H9 (cell line): ENCODE measurements around the gene CSDE1. TPM values are rescaled to one million over a fixed set of nuclear protein-coding genes. Genes with fewer than 3 reads are reported as not detected.

Experiments used
- DNase-seq: peaks from one replicate; pipeline ENCODE4 v3.0.0-alpha.2; 2017
- H2AFZ ChIP-seq: one replicate; pipeline ENCODE4 v1.6.1; 2013; ENCODE audit warnings: mild to moderate bottlenecking, low read length, control low read depth, moderate library complexity
- H2AK5ac ChIP-seq: 2 replicates; pipeline ENCODE4 v1.6.1; 2013; ENCODE audit warnings: low read length, control low read depth, mixed read lengths; ENCODE audit not compliant: insufficient read length
- H2BK120ac ChIP-seq: one replicate; pipeline ENCODE4 v1.6.1; 2013; ENCODE audit warnings: low read depth, mild to moderate bottlenecking, low read length, control low read depth, inconsistent platforms; ENCODE audit not compliant: poor library complexity, severe bottlenecking
- H2BK12ac ChIP-seq: 2 replicates; pipeline ENCODE4 v1.6.1; 2013; ENCODE audit warnings: low read length, control low read depth, mixed read lengths, low read depth; ENCODE audit not compliant: insufficient read length
- H2BK15ac ChIP-seq: 2 replicates; pipeline ENCODE4 v1.6.1; 2013; ENCODE audit warnings: low read depth, low read length, control low read depth
- H2BK20ac ChIP-seq: one replicate; pipeline ENCODE4 v1.6.1; 2013; ENCODE audit warnings: low read depth, mild to moderate bottlenecking, low read length, control low read depth, inconsistent platforms; ENCODE audit not compliant: poor library complexity, severe bottlenecking
- H2BK5ac ChIP-seq: 2 replicates; pipeline ENCODE4 v1.6.1; 2013; ENCODE audit warnings: low read length, control low read depth, mixed read lengths; ENCODE audit not compliant: insufficient read length
- H3K14ac ChIP-seq: 2 replicates; pipeline ENCODE4 v1.6.1; 2013; ENCODE audit warnings: low read length, control low read depth; ENCODE audit not compliant: insufficient read depth
- H3K18ac ChIP-seq: 2 replicates; pipeline ENCODE4 v1.6.1; 2013; ENCODE audit warnings: low read depth, mild to moderate bottlenecking, mixed read lengths, low read length, control low read depth; ENCODE audit not compliant: insufficient read length
- H3K23ac ChIP-seq: 2 replicates; pipeline ENCODE4 v1.6.1; 2013; ENCODE audit warnings: low read length, control low read depth, mixed read lengths, low read depth; ENCODE audit not compliant: insufficient read length
- H3K23me2 ChIP-seq: 2 replicates; pipeline ENCODE4 v1.6.1; 2013; ENCODE audit warnings: low read depth, mild to moderate bottlenecking, mixed read lengths, low read length, control low read depth; ENCODE audit not compliant: insufficient read length, poor library complexity, severe bottlenecking
- H3K27ac ChIP-seq: 2 replicates; pipeline ENCODE4 v1.5.1; 2013; ENCODE audit warnings: low read length, control low read depth, mixed read lengths, low read depth; ENCODE audit not compliant: insufficient read length
- H3K27me3 ChIP-seq: 2 replicates; pipeline ENCODE4 v1.6.1; 2013; ENCODE audit warnings: low read length, control low read depth, inconsistent platforms; ENCODE audit not compliant: insufficient read depth
- H3K4ac ChIP-seq: 2 replicates; pipeline ENCODE4 v1.6.1; 2013; ENCODE audit warnings: low read depth, mild to moderate bottlenecking, control low read depth, inconsistent platforms, low read length, moderate library complexity
- H3K4me1 ChIP-seq: 2 replicates; pipeline ENCODE4 v1.6.1; 2013; ENCODE audit warnings: low read length, control low read depth, inconsistent platforms; ENCODE audit not compliant: insufficient read depth
- H3K4me2 ChIP-seq: 2 replicates; pipeline ENCODE4 v1.6.1; 2013; ENCODE audit warnings: low read length, control low read depth, mixed read lengths; ENCODE audit not compliant: insufficient read length, insufficient read depth
- H3K56ac ChIP-seq: 2 replicates; pipeline ENCODE4 v1.6.1; 2013; ENCODE audit warnings: low read depth, mild to moderate bottlenecking, mixed read lengths, low read length, control low read depth; ENCODE audit not compliant: insufficient read length
- H3K79me1 ChIP-seq: 2 replicates; pipeline ENCODE4 v1.6.1; 2013; ENCODE audit warnings: low read depth, mild to moderate bottlenecking, moderate library complexity, low read length, control low read depth, inconsistent platforms; ENCODE audit not compliant: insufficient read depth, poor library complexity, severe bottlenecking
- H3K79me2 ChIP-seq: 2 replicates; pipeline ENCODE4 v1.6.1; 2013; ENCODE audit warnings: low read length, control low read depth, inconsistent platforms; ENCODE audit not compliant: insufficient read depth
- H3K9ac ChIP-seq: 2 replicates; pipeline ENCODE4 v1.6.1; 2013; ENCODE audit warnings: low read length, control low read depth, mixed read lengths; ENCODE audit not compliant: insufficient read length; ENCODE audit errors: extremely low read depth
- H3K9me3 ChIP-seq: one replicate; pipeline ENCODE4 v1.6.1; 2013; ENCODE audit warnings: low read depth, low read length, inconsistent platforms; ENCODE audit not compliant: control insufficient read depth
- H3T11ph ChIP-seq: one replicate; pipeline ENCODE4 v1.6.1; 2013; ENCODE audit warnings: mild to moderate bottlenecking, low read length, control low read depth, inconsistent platforms
- H4K20me1 ChIP-seq: one replicate; pipeline ENCODE4 v1.6.1; 2013; ENCODE audit not compliant: control insufficient read depth, insufficient read length, insufficient read depth
- H4K5ac ChIP-seq: 2 replicates; pipeline ENCODE4 v1.6.1; 2013; ENCODE audit warnings: low read depth, mild to moderate bottlenecking, mixed read lengths, low read length, control low read depth; ENCODE audit not compliant: insufficient read length
- H4K8ac ChIP-seq: replicated peaks from 2 replicates; pipeline ENCODE4 v1.6.1; 2013; ENCODE audit warnings: low read length, control low read depth, mixed read lengths, low read depth; ENCODE audit not compliant: insufficient read length
- H4K91ac ChIP-seq: 2 replicates; pipeline ENCODE4 v1.6.1; 2013; ENCODE audit warnings: low read depth, mild to moderate bottlenecking, moderate library complexity, mixed read lengths, low read length, control low read depth; ENCODE audit not compliant: insufficient read length
- H3K27ac Mint-ChIP-seq, 3 experiments: 2 replicates in 2 of 3; 3 replicates in 1 of 3; pipeline ENCODE4 v1.8.0; 2020 to 2021; ENCODE audit warnings: mixed read lengths in 3 of 3, mild to moderate bottlenecking in 1 of 3, moderate library complexity in 1 of 3
- H3K27me3 Mint-ChIP-seq: 2 replicates; pipeline ENCODE4 v1.8.0; 2021; ENCODE audit warnings: low read depth, mild to moderate bottlenecking, moderate library complexity, mixed read lengths
- H3K36me3 Mint-ChIP-seq, 3 experiments: 2 replicates in 2 of 3; 3 replicates in 1 of 3; pipeline ENCODE4 v1.8.0; 2020 to 2021; ENCODE audit warnings: low read depth in 3 of 3, mixed read lengths in 3 of 3; ENCODE audit not compliant: insufficient read depth in 1 of 3
- H3K4me1 Mint-ChIP-seq, 2 experiments: 2 replicates each; pipeline ENCODE4 v1.8.0; 2020; ENCODE audit warnings: mixed read lengths in 2 of 2
- H3K4me3 Mint-ChIP-seq, 2 experiments: 2 replicates in 1 of 2; 3 replicates in 1 of 2; pipeline ENCODE4 v1.8.0; 2020 to 2021; ENCODE audit warnings: mild to moderate bottlenecking in 2 of 2, mixed read lengths in 2 of 2, moderate library complexity in 1 of 2
- H3K9me3 Mint-ChIP-seq, 2 experiments: 2 replicates in 1 of 2; 3 replicates in 1 of 2; pipeline ENCODE4 v1.8.0; 2020; ENCODE audit warnings: mild to moderate bottlenecking in 2 of 2, mixed read lengths in 2 of 2, moderate library complexity in 1 of 2
- WGBS: extraction: QIAGEN DNeasy Blood & Tissue Kit; methylation state at CpG from one replicate; pipeline ENCODE4 v1.1.7; 2013; ENCODE audit warnings: missing lambda C conversion rate, low lambda C conversion rate, mixed read lengths; ENCODE audit not compliant: insufficient read length; ENCODE audit errors: extremely low coverage; 5-methylcytosine and 5-hydroxymethylcytosine counted together
- total RNA-seq: library from RNA; stranded (reverse); gene quantifications from 2 replicates; pipeline ENCODE4 v1.2.1, GENCODE V29; 2021
- TF ChIP-seq, protein P1 (sequence below): fragments of 200-600 bp; sonication (generic); conservative IDR thresholded peaks from 3 replicates; pipeline ENCODE4 v1.8.0; 2021; ENCODE audit warnings: antibody characterized with exemption, mild to moderate bottlenecking

The CSDE1 gene
- total RNA-seq, 1 experiment from 2014 or later, result 645 TPM

GRCh38 chr1:114688526-114688925 is 69.3 kb downstream of the CSDE1 start:
- Histone ChIP-seq H4K8ac (no peak overlapping the region), H3K23ac (no peak overlapping the region), H3K23me2 (no peaks in the 10 kb centered on the region), H2BK12ac (no peak overlapping the region), H2BK20ac (no peak overlapping the region), H3T11ph (no peak overlapping the region), H3K14ac (no peak overlapping the region), H3K79me2 (no peaks in the 10 kb centered on the region), H3K4me2 (no peak overlapping the region), H2BK120ac (no peak overlapping the region), H4K91ac (no peak overlapping the region), H3K27me3 (no peaks in the 10 kb centered on the region), H2BK15ac (no peak overlapping the region), H3K18ac (no peak overlapping the region), H3K4me1 (no peaks in the 10 kb centered on the region), H2AK5ac (no peak overlapping the region), H4K5ac (no peak overlapping the region), H3K79me1 (no peaks in the 10 kb centered on the region), H2AFZ (no peak overlapping the region), H2BK5ac (no peak overlapping the region), H4K20me1 (no peaks in the 10 kb centered on the region), H3K4ac (no peak overlapping the region), H3K9ac (no peak overlapping the region), H3K27ac (no peak overlapping the region), H3K56ac (no peak overlapping the region), H3K9me3 (no peaks in the 10 kb centered on the region)
- Mint-ChIP-seq H3K9me3 (no peaks in the 10 kb centered on the region), H3K36me3 (no peaks in the 10 kb centered on the region), H3K4me3 (no peak overlapping the region), H3K27ac (no peak overlapping the region), H3K27me3 (peaks cover 22% of the 10 kb centered on the region), H3K4me1 (no peaks in the 10 kb centered on the region)
- WGBS, result no CpG with 5 or more reads among the region's 4 CpGs
- TF ChIP-seq, protein P1, sequence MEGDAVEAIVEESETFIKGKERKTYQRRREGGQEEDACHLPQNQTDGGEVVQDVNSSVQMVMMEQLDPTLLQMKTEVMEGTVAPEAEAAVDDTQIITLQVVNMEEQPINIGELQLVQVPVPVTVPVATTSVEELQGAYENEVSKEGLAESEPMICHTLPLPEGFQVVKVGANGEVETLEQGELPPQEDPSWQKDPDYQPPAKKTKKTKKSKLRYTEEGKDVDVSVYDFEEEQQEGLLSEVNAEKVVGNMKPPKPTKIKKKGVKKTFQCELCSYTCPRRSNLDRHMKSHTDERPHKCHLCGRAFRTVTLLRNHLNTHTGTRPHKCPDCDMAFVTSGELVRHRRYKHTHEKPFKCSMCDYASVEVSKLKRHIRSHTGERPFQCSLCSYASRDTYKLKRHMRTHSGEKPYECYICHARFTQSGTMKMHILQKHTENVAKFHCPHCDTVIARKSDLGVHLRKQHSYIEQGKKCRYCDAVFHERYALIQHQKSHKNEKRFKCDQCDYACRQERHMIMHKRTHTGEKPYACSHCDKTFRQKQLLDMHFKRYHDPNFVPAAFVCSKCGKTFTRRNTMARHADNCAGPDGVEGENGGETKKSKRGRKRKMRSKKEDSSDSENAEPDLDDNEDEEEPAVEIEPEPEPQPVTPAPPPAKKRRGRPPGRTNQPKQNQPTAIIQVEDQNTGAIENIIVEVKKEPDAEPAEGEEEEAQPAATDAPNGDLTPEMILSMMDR, result no peak
- no peak for DNase-seq
